Measurements from ENCODE around the gene IDH2. TPM values are rescaled to one million over a fixed set of nuclear protein-coding genes. Genes with fewer than 3 reads are reported as not detected.

Gene IDH2
- total RNA-seq, 1 experiment from 2014 or later = 94.1 TPM

GRCh38 chr15:90083954-90084607 is 18.2 kb downstream of the IDH2 start:
- Histone ChIP-seq H3K4me1 (ENCODE audit: insufficient read depth, low read length) (no peaks in the 10 kb centered on the region), H3F3A (ENCODE audit: low read length, unreplicated experiment) (no peaks in the 10 kb centered on the region), H3K27ac (ENCODE audit: low read length) (no peak overlapping the region), H3K4me3 (ENCODE audit: low read length) (no peak overlapping the region), H3K9me3 (ENCODE audit: low read length) (no peaks in the 10 kb centered on the region), H2AFZ (ENCODE audit: low read length) (no peak overlapping the region), H3K79me2 (ENCODE audit: low read length) (no peaks in the 10 kb centered on the region), H3K4me2 (ENCODE audit: low read length) (no peak overlapping the region), H3K9me2 (replicated peaks; ENCODE audit: low read length) (no peaks in the 10 kb centered on the region), H3K27me3 (ENCODE audit: low read length) (no peaks in the 10 kb centered on the region), H3K36me3 (ENCODE audit: low read depth, low read length) (0 out of 2 replicates have a peak, but pooled peaks cover 5% of the 10 kb centered on the region), H4K20me1 (ENCODE audit: low read length) (no peaks in the 10 kb centered on the region), H3K9ac (ENCODE audit: low read length) (no peak overlapping the region)
- TF ChIP-seq EZH2phosphoT487 (IDR thresholded peaks at IDR 0.05; ENCODE audit: borderline replicate concordance, low read length) (no peak), CTCF (conservative IDR thresholded peaks at IDR 0.05; ENCODE audit: low read depth, low read length) (no peak), EZH2 (IDR thresholded peaks at IDR 0.05; ENCODE audit: low read length, unreplicated experiment) (no peak)
- ChIA-PET CTCF (interaction anchor here (0.6 kb wide), 1 partner anchor 151 kb away, joined by 3 read pairs; no protein-coding TSS in a partner anchor), POLR2A (ENCODE audit: unreplicated experiment) (no interaction called here)
- ATAC-seq = no peak
- no peak for DNase-seq
- no TSS peak for BruUV-seq (replicated peaks)
- intact Hi-C loops (cut with micrococcal nuclease) = no loop called here

GRCh38 chr15:90083419-90083818 is 18.8 kb downstream of the IDH2 start:
- TF ChIP-seq EZH2 (IDR thresholded peaks at IDR 0.05; ENCODE audit: low read length, unreplicated experiment) (no peak), EZH2phosphoT487 (IDR thresholded peaks at IDR 0.05; ENCODE audit: borderline replicate concordance, low read length) (no peak), CTCF (conservative IDR thresholded peaks at IDR 0.05; ENCODE audit: low read depth, low read length) (no peak)
- no peaks in the 10 kb centered on the region for H3K9me3 ChIP-seq (ENCODE audit: low read length)
- ChIA-PET POLR2A (ENCODE audit: unreplicated experiment) (no interaction called here), CTCF (no interaction called here)
- H3K4me1 ChIP-seq (ENCODE audit: insufficient read depth, low read length) = no peaks in the 10 kb centered on the region
- ATAC-seq (no peak), DNase-seq (no peak)
- H3K4me2 ChIP-seq (ENCODE audit: low read length) = no peak overlapping the region
- BruUV-seq (replicated peaks) = no TSS peak
- H4K20me1 ChIP-seq (ENCODE audit: low read length) = no peaks in the 10 kb centered on the region
- H3F3A ChIP-seq (ENCODE audit: low read length, unreplicated experiment) = no peaks in the 10 kb centered on the region
- no peak overlapping the region for H3K4me3 ChIP-seq (ENCODE audit: low read length)
- H3K27me3 ChIP-seq (ENCODE audit: low read length) = no peaks in the 10 kb centered on the region
- H3K36me3 ChIP-seq (ENCODE audit: low read depth, low read length) = 0 out of 2 replicates have a peak, but pooled peaks cover 5% of the 10 kb centered on the region
- no peak overlapping the region for H2AFZ ChIP-seq (ENCODE audit: low read length)
- H3K9ac ChIP-seq (ENCODE audit: low read length) = no peak overlapping the region
- no peak overlapping the region for H3K27ac ChIP-seq (ENCODE audit: low read length)
- intact Hi-C loops (cut with micrococcal nuclease) = no loop called here
- H3K9me2 ChIP-seq (replicated peaks; ENCODE audit: low read length) = no peaks in the 10 kb centered on the region
- no peaks in the 10 kb centered on the region for H3K79me2 ChIP-seq (ENCODE audit: low read length)

GRCh38 chr15:90082140-90082715 is 20.0 kb downstream of the IDH2 start:
- Histone ChIP-seq H4K20me1 (ENCODE audit: low read length) (no peaks in the 10 kb centered on the region), H3K79me2 (ENCODE audit: low read length) (no peaks in the 10 kb centered on the region), H3K9me2 (replicated peaks; ENCODE audit: low read length) (no peaks in the 10 kb centered on the region), H3K9ac (ENCODE audit: low read length) (no peak overlapping the region), H3K27ac (ENCODE audit: low read length) (no peak overlapping the region), H3K4me3 (ENCODE audit: low read length) (no peak overlapping the region), H3K36me3 (ENCODE audit: low read depth, low read length) (0 out of 2 replicates have a peak, but pooled peaks cover 5% of the 10 kb centered on the region), H2AFZ (ENCODE audit: low read length) (no peak overlapping the region), H3K9me3 (ENCODE audit: low read length) (no peaks in the 10 kb centered on the region), H3K4me2 (ENCODE audit: low read length) (no peak overlapping the region), H3F3A (ENCODE audit: low read length, unreplicated experiment) (no peaks in the 10 kb centered on the region), H3K4me1 (ENCODE audit: insufficient read depth, low read length) (no peaks in the 10 kb centered on the region), H3K27me3 (ENCODE audit: low read length) (no peaks in the 10 kb centered on the region)
- BruUV-seq (replicated peaks) = no TSS peak
- no peak for DNase-seq
- ChIA-PET POLR2A (ENCODE audit: unreplicated experiment) (no interaction called here), CTCF (no interaction called here)
- TF ChIP-seq EZH2phosphoT487 (IDR thresholded peaks at IDR 0.05; ENCODE audit: borderline replicate concordance, low read length) = no peak
- no peak for TF ChIP-seq CTCF (conservative IDR thresholded peaks at IDR 0.05; ENCODE audit: low read depth, low read length)
- no peak for TF ChIP-seq EZH2 (IDR thresholded peaks at IDR 0.05; ENCODE audit: low read length, unreplicated experiment)
- intact Hi-C loops (cut with micrococcal nuclease) = no loop called here
- ATAC-seq = no peak
